GM12873 (cell line): Measurements from ENCODE around the gene OPCML.

Experiments
- CTCF ChIP-seq: IDR thresholded peaks from 2 replicates; pipeline ENCODE4 v1.5.1; 2012; ENCODE audit warnings: low read depth, mild to moderate bottlenecking, moderate library complexity, low read length, control low read depth; ENCODE audit not compliant: insufficient read depth; ENCODE audit errors: missing control alignments

OPCML gene

DNA sequence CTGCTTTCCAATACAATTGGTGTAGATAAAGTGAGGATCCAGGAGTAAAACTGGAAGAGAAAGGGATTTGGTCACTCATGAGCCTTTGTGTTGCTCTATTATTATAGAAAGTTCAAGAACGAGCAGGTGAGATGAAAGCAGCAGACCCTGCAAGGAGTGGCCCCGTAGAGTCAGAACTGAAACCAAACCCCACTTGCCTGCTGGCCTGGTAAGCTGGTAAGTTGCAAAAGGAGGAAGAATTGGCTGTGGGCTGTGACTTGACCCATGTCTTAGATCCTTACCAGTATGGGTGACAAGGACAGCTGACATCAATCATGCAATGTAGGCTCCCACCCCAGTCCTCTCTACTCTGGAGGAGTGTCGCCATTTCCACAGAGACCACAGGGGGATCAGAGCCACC, 201.3 kb downstream of the OPCML start:
- no peak for TF ChIP-seq CTCF

- TF ChIP-seq CTCF = no peak
Measured at GRCh38 chr11:133326849-133327248, 205.5 kb downstream of the OPCML start.

- TF ChIP-seq CTCF = no peak
Measured at GRCh38 chr11:133326332-133326731, 206.0 kb downstream of the OPCML start.

- TF ChIP-seq CTCF = no peak
Measured at GRCh38 chr11:133325711-133326110, 206.6 kb downstream of the OPCML start.

- no peak for TF ChIP-seq CTCF
Measured at GRCh38 chr11:133323354-133323753, 208.9 kb downstream of the OPCML start.

DNA sequence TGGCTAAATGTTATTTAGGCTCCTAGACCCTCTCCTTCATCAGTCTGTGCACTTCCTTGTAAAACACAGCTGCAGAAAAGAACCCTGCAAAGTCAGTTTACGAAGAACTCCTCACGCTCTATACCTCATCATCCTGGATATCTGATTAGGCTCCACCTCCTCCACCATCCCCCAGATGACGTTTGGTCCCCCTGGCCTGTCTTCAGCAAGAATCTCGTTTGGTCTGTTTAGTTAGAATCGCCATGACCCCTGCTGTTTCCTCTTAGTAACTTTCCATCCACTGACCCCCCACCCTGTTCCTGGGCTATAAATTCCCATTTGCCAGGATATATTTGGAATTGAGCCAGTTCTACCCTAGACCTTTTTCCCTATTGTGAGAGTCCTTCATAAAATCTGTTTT, 214.1 kb downstream of the OPCML start:
- no peak for TF ChIP-seq CTCF

DNA sequence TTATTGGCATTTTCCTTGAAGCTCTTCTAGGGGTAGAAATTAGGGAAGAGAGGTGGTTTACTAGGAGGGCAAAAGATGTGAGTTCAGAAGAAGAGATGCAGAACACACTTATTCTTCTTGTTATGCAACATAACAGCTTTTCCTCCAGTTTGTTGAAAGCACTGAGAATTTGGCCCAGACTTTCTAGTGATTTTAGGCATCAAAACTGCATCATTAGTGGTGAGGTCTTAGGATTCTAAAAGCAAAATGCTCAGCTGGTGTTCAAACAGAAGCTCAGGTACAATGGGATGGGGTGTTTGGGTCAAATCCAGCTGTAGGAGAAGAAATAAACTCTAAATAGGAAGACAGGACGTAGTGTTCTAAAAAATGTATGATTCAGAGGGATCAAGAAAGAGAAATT, 221.1 kb downstream of the OPCML start:
- TF ChIP-seq CTCF = no peak
